ENCODE data around the gene SEZ6L.

The SEZ6L gene

DNA sequence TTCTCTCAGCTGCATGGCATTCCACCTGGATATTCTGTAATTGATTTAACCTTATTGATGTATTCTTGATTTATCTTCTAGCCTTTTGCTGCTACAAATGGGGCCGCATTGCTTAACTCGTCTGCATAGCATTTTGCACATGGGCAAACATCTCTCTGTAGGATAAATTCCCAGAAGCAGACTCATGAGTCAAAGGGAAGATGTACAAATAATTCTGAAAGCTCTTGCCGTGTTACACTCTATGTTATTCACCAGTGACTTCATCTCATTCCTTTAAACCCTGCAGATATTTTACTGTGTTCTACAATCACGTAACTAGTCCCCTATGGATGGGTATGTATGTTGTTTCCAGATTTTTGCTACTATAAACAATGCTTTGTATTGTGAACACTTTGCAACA, 112.7 kb downstream of the SEZ6L start:
- no peak for DNase-seq (ENCODE audit: insufficient read length, low spot score)
- TF ChIP-seq PAX5 (IDR thresholded peaks at IDR 0.05; ENCODE audit: insufficient read depth, low read length, severe bottlenecking) (no peak), SPI1 (IDR thresholded peaks at IDR 0.05; ENCODE audit: low read depth, low read length) (no peak), TAF1 (IDR thresholded peaks at IDR 0.05; ENCODE audit: low read depth, low read length) (no peak), POU2F2 (IDR thresholded peaks at IDR 0.05; ENCODE audit: low read depth, low read length) (no peak), POLR2A (IDR thresholded peaks at IDR 0.05; ENCODE audit: low read depth, low read length) (no peak), POLR2AphosphoS5 (IDR thresholded peaks at IDR 0.05; ENCODE audit: low read depth, low read length) (no peak)
- no peak for FAIRE-seq

DNA sequence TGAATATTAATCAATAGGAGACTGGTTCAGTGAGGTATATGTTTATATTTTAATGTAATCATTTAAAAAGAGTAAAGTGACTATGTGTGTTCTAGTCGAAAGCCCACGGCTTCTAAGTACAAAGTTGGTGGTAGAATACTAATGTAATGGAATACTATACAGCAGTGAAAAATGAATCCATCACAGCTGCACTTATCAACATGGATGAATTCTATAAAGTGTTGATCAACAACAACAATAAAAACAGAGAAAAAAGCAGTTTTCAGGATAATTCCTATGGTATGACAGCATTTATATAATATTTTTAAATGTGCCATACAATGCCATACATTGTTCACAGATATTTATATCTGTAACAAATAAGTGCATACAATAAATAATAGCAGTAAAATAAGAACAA, 114.1 kb downstream of the SEZ6L start:
- FAIRE-seq = no peak
- TF ChIP-seq SPI1 (IDR thresholded peaks at IDR 0.05; ENCODE audit: low read depth, low read length) (no peak), PAX5 (IDR thresholded peaks at IDR 0.05; ENCODE audit: insufficient read depth, low read length, severe bottlenecking) (no peak), POLR2A (IDR thresholded peaks at IDR 0.05; ENCODE audit: low read depth, low read length) (no peak), POU2F2 (IDR thresholded peaks at IDR 0.05; ENCODE audit: low read depth, low read length) (no peak), POLR2AphosphoS5 (IDR thresholded peaks at IDR 0.05; ENCODE audit: low read depth, low read length) (no peak)
- DNase-seq (ENCODE audit: insufficient read length, low spot score) = no peak

GRCh38 chr22:26285632-26286031, 116.4 kb downstream of the SEZ6L start:
- DNase-seq (ENCODE audit: insufficient read length, low spot score) (no peak), FAIRE-seq (no peak)
- TF ChIP-seq SPI1 (IDR thresholded peaks at IDR 0.05; ENCODE audit: low read depth, low read length) (no peak), TAF1 (IDR thresholded peaks at IDR 0.05; ENCODE audit: low read depth, low read length) (no peak), PAX5 (IDR thresholded peaks at IDR 0.05; ENCODE audit: insufficient read depth, low read length, severe bottlenecking) (no peak), POU2F2 (IDR thresholded peaks at IDR 0.05; ENCODE audit: low read depth, low read length) (no peak)

DNA sequence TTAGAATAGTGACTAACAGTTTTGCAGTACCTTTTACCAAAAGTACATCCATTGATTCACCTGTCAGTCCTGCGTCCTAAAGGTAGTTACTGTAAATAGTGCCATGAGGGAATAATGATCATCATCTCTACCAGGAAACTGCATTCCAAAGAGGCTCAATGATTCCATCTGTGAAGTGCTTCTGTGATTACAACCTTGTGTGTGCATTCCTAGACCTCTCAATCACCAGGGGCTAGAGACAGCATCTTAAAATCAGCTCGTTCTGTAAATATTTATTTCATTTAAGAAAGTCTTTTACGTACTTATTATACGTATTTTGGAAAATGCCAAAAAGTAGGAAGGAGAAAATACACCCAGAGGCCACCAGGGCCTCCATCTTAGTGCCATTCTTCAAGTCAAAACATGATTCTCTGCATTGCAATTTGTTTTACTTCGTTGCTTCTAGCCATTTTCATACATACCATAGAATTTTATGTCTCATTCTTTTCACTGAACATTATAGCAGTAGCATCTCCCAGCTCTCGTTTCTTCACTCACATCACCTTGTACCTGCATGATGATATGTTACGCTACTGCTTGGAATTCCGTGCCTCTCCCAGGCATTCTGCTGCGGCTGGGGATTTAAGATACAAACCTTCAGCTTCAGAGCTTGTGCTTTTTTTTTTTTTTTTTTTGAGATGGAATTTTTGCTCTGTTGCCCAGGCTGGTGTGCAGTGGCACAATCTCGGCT, 117.0 kb downstream of the SEZ6L start:
- FAIRE-seq = no peak
- TF ChIP-seq TAF1 (IDR thresholded peaks at IDR 0.05; ENCODE audit: low read depth, low read length) (no peak), POU2F2 (IDR thresholded peaks at IDR 0.05; ENCODE audit: low read depth, low read length) (no peak), POLR2A (IDR thresholded peaks at IDR 0.05; ENCODE audit: low read depth, low read length) (no peak), SPI1 (IDR thresholded peaks at IDR 0.05; ENCODE audit: low read depth, low read length) (no peak), PAX5 (IDR thresholded peaks at IDR 0.05; ENCODE audit: insufficient read depth, low read length, severe bottlenecking) (no peak), POLR2AphosphoS5 (IDR thresholded peaks at IDR 0.05; ENCODE audit: low read depth, low read length) (no peak)
- no peak for DNase-seq (ENCODE audit: insufficient read length, low spot score)

DNA sequence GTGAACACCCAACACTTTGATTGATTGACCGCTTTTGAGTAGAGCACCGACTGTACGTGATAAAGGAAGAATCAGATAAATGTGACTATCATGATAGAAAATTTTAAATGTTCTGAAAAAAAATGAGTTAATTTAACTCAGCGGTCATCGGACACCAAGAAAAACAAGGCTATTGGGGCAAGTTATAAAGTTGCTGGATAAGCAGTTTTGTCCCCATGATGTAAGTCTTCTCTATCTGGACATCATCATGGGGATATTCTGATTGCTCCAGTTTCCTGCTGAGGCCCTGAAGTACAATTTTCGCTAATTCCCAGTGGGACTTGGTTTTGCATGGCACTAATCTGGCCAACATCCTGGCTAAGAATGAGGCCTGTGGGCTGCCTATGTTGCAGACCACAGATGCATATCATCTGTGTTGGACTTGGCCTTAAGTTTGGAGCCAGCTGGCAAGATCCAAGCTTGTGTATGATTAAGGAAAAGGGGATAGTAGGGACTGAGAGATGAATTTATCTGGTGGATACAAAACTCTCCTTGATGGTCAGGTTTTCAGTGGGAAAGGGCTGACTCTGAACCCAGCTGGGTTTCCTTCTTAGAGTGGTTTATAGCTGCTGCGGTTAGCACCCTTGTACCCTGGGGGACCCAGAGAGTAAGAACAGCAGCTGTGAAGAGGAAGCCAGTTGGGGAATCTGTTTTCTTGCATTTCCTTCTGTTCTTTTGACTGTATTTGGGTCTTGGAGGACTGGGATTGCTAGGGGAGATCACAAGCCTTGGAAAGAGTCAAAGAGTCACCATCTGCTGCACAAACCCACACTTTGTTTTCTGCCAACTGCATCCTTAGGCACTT, 118.3 kb downstream of the SEZ6L start:
- no peak for FAIRE-seq
- no peak for TF ChIP-seq PAX5 (IDR thresholded peaks at IDR 0.05; ENCODE audit: insufficient read depth, low read length, severe bottlenecking)
- TF ChIP-seq TAF1 (IDR thresholded peaks at IDR 0.05; ENCODE audit: low read depth, low read length) = no peak
- no peak for DNase-seq (ENCODE audit: insufficient read length, low spot score)

- TF ChIP-seq POLR2A (IDR thresholded peaks at IDR 0.05; ENCODE audit: low read depth, low read length) = no peak
- no peak for TF ChIP-seq POU2F2 (IDR thresholded peaks at IDR 0.05; ENCODE audit: low read depth, low read length)
- TF ChIP-seq POLR2AphosphoS5 (IDR thresholded peaks at IDR 0.05; ENCODE audit: low read depth, low read length) = no peak
- TF ChIP-seq PAX5 (IDR thresholded peaks at IDR 0.05; ENCODE audit: insufficient read depth, low read length, severe bottlenecking) = no peak
- no peak for TF ChIP-seq SPI1 (IDR thresholded peaks at IDR 0.05; ENCODE audit: low read depth, low read length)
- no peak for TF ChIP-seq TAF1 (IDR thresholded peaks at IDR 0.05; ENCODE audit: low read depth, low read length)
- DNase-seq (ENCODE audit: insufficient read length, low spot score) (no peak), FAIRE-seq (no peak)
Observed at GRCh38 chr22:26289611-26290101, 120.4 kb downstream of the SEZ6L start.

DNA sequence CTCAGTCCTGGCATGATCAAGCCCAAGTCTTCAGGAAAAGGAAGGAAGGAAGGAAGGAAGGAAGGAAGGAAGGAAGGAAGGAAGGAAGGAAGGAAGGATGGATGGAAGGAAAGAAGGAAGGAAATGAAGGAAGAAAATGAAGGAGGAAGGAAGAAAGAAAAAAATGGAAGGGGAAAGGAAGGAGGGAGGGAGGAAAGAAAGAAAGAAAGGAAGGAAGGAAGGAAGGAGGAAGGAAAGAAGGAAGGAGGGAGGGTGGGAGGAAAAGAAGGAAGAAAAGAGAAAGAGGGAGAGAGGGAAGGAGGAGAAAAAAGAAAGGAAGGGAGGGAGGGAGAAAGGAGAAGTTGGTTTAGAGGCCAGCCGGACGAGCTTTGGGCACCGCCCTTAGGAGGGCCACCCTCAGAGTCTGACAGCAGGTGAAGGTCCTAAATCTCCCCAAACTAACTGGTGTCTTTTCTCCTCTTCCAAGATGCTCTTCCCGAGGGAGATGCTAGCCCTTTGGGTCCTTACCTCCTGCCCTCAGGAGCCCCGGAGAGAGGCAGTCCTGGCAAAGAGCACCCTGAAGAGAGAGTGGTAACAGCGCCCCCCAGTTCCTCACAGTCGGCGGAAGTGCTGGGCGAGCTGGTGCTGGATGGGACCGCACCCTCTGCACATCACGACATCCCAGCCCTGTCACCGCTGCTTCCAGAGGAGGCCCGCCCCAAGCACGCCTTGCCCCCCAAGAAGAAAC, 122.8 kb downstream of the SEZ6L start:
- DNase-seq (ENCODE audit: insufficient read length, low spot score) (no peak), FAIRE-seq (no peak)
- TF ChIP-seq POLR2AphosphoS5 (IDR thresholded peaks at IDR 0.05; ENCODE audit: low read depth, low read length) (no peak), TAF1 (IDR thresholded peaks at IDR 0.05; ENCODE audit: low read depth, low read length) (no peak), PAX5 (IDR thresholded peaks at IDR 0.05; ENCODE audit: insufficient read depth, low read length, severe bottlenecking) (no peak), SPI1 (IDR thresholded peaks at IDR 0.05; ENCODE audit: low read depth, low read length) (no peak), POLR2A (IDR thresholded peaks at IDR 0.05; ENCODE audit: low read depth, low read length) (no peak), POU2F2 (IDR thresholded peaks at IDR 0.05; ENCODE audit: low read depth, low read length) (no peak)

GRCh38 chr22:26292667-26292995, 123.4 kb downstream of the SEZ6L start:
- TF ChIP-seq TAF1 (IDR thresholded peaks at IDR 0.05; ENCODE audit: low read depth, low read length) (no peak), POLR2A (IDR thresholded peaks at IDR 0.05; ENCODE audit: low read depth, low read length) (no peak), POLR2AphosphoS5 (IDR thresholded peaks at IDR 0.05; ENCODE audit: low read depth, low read length) (no peak), SPI1 (IDR thresholded peaks at IDR 0.05; ENCODE audit: low read depth, low read length) (no peak), POU2F2 (IDR thresholded peaks at IDR 0.05; ENCODE audit: low read depth, low read length) (no peak), PAX5 (IDR thresholded peaks at IDR 0.05; ENCODE audit: insufficient read depth, low read length, severe bottlenecking) (no peak)
- FAIRE-seq (no peak), DNase-seq (ENCODE audit: insufficient read length, low spot score) (no peak)

- FAIRE-seq = no peak
- DNase-seq (ENCODE audit: insufficient read length, low spot score) = no peak
- TF ChIP-seq TAF1 (IDR thresholded peaks at IDR 0.05; ENCODE audit: low read depth, low read length) (no peak), SPI1 (IDR thresholded peaks at IDR 0.05; ENCODE audit: low read depth, low read length) (no peak), POLR2A (IDR thresholded peaks at IDR 0.05; ENCODE audit: low read depth, low read length) (no peak), POU2F2 (IDR thresholded peaks at IDR 0.05; ENCODE audit: low read depth, low read length) (no peak), PAX5 (IDR thresholded peaks at IDR 0.05; ENCODE audit: insufficient read depth, low read length, severe bottlenecking) (no peak), POLR2AphosphoS5 (IDR thresholded peaks at IDR 0.05; ENCODE audit: low read depth, low read length) (no peak)
Observed at GRCh38 chr22:26295563-26296126, 126.4 kb downstream of the SEZ6L start.
